Epithelial cell of prostate (primary cell): ENCODE results near the gene PAWR.

ENCODE experiments used
- DNase-seq: peaks from one replicate; pipeline ENCODE4 v3.0.0-alpha.2; 2011; ENCODE audit warnings: low read depth, low spot score
- H3K27ac ChIP-seq: fragments of 450-650 bp; 2 replicates; pipeline ENCODE4 v1.5.1; 2017; ENCODE audit warnings: mild to moderate bottlenecking

Gene PAWR

GRCh38 chr12:79690638-79691510, at the start of gene PAWR:
PAWR (minus strand) TSS chr12:79690964; CDS start chr12:79690244, 720 bp downstream.
- DNase-seq: no peak
- H3K27ac ChIP-seq: peak within 1 kb of the TSS; percentile 99

- DNase-seq: peak; percentile 2
- H3K27ac ChIP-seq: no peak overlapping the region
Measured at GRCh38 chr12:79737875-79738718, 47.3 kb upstream of the PAWR start.

DNA sequence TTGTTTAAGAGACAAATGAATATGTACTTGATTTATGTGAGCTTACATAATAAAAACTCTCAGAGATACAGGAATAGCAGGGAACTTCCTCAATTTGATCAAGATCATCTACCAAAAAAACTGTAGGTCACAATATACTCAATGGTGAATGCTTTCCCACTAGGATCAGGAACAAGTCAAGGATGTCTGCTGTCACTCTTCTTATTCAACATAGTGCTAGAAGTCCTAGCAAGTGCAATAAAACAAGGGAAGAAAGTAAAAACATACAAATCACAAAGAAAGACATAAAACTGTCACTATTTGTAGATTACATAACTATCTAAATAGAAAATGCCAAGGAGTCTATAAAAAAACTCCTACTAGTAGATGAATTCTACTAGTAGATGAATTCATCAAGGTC, 41.9 kb upstream of the PAWR start:
- DNase-seq: no peak
- no peak overlapping the region for H3K27ac ChIP-seq

GRCh38 chr12:79725987-79726386, 35.2 kb upstream of the PAWR start:
- H3K27ac ChIP-seq: peak overlapping the region; percentile 54
- DNase-seq: peak; percentile 48

DNA sequence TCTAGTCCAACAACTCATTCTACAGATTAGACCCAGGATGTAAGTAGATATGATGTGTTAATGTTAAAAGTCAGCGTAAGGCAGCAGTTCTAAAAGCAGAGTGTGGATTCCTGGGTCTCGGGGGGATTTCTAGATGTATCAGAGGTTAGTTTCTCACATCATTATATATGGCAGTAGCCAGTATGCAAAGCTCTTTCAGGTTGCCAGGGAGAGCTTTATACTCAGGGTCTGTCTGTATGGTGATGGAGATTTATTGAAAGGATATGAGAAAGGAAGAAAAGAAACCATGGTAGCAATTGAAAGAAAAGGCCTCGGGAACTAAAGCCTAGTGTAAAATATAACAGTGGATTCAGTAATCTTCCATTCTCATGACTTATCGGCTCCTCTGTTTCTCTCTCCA, 26.2 kb upstream of the PAWR start:
- H3K27ac ChIP-seq: no peak overlapping the region
- no peak for DNase-seq

DNA sequence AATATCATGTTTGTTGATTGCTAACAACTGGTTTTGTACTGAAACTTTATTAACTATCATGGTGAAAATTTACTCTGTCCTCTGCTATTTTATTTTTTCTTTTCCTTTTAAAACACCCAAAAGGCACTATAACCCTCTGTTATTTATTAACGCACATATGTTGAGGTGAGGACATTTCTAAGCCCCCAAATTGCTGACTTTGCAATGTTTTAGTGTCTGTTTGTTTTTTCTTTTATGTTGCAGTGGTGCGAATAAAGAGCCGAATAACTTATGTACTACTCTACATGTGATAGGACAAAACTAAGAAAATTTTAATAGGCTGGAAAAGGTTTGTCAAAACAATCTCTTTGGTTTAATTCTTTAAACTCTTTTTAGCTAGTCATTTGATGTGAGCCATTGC, 24.5 kb upstream of the PAWR start:
- H3K27ac ChIP-seq: no peak overlapping the region
- DNase-seq: no peak

- no peak for DNase-seq
- no peak overlapping the region for H3K27ac ChIP-seq
Measured at GRCh38 chr12:79710707-79711483, 20.1 kb upstream of the PAWR start.

DNA sequence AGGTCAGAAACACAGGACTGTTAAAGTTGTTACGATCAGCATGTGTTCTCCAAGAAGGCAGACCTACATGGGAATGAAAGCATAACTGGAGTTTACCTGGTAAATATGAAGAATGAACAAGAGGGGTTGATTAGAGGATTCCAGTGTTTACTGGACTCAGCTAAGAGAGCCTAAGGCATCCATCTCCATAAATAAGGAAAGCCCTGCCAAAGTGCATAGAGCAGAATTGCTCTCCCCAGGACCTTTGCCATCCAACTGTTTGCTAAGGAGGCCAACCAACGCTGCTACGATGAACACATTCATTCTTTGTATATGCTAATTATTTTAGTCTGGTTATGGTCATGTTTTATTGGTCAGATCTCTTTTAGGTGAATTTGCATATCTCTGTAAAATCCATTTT, 17.1 kb upstream of the PAWR start:
- H3K27ac ChIP-seq: no peak overlapping the region
- DNase-seq: no peak

- peak overlapping the region; percentile 68 for H3K27ac ChIP-seq
- peak; percentile 80 for DNase-seq
Measured at GRCh38 chr12:79706676-79707075, 15.9 kb upstream of the PAWR start.

DNA sequence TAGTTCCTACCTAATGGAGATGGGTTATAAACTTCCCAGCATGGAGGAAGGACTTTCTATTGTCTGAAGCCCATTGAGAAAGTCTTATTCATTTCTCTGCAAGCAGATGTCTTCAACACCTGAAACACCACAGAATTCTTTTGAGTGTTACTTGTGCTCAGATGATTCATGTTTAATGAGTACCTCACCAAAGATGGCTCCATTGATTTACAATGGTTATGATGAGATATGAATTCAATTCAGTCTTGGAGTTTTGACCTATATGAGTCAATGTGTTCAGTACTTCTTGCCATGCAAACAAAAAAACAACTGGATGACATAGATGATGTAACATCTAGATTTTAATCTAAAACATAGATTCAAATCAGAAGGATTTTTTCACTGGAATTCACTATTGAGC, 15.4 kb upstream of the PAWR start:
- peak; percentile 92 for DNase-seq
- peak overlapping the region; percentile 68 for H3K27ac ChIP-seq

DNA sequence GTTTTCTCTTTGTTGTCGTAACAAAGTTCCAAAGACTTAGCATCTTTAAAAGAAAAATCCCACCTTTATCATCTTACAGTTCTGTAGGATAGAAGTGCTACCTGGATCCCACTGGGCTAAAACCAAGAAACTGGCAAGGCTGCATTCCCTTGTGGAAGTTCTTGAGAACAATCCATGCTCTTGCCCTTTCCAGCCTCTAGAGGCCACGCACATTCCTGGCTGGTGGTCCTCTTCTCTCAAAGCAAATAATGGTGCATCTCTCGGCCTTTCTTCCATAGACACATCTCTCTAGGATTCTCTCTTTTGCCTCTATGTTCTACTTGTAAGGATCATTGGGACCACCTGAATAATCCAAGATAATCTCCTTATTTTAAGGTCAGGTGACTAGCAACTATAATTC, 8.2 kb upstream of the PAWR start:
- no peak for DNase-seq
- no peak overlapping the region for H3K27ac ChIP-seq

DNA sequence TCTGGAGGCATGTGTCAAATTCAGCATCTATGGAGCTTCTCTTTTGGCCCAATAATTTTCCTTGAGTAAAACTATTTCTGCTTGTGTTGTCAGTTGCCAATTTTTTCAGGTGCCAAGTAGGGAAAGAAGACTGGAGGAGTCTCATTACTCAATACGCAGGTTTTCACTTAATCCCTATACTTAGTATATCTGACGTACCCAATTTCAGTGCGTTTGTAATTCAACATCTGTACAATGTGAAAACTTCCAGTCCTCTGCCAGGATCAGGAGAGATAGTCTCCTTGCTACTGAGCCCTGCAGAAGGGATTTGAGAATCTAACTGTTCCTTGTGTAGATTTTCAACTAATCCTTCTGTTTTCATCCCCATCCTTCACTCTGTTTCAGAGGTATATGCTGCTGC, 5.7 kb upstream of the PAWR start:
- no peak overlapping the region for H3K27ac ChIP-seq

GRCh38 chr12:79692860-79693577, 2.3 kb upstream of the PAWR start:
- no peak for DNase-seq
- H3K27ac ChIP-seq: peak overlapping the region; percentile 99

More for the DNA sequence above, 5.7 kb upstream of the PAWR start:
- no peak for DNase-seq

GRCh38 chr12:79691511-79692248, 916 bp upstream of the PAWR start:
- DNase-seq: no peak
- H3K27ac ChIP-seq: peak overlapping the region; percentile 99

DNA sequence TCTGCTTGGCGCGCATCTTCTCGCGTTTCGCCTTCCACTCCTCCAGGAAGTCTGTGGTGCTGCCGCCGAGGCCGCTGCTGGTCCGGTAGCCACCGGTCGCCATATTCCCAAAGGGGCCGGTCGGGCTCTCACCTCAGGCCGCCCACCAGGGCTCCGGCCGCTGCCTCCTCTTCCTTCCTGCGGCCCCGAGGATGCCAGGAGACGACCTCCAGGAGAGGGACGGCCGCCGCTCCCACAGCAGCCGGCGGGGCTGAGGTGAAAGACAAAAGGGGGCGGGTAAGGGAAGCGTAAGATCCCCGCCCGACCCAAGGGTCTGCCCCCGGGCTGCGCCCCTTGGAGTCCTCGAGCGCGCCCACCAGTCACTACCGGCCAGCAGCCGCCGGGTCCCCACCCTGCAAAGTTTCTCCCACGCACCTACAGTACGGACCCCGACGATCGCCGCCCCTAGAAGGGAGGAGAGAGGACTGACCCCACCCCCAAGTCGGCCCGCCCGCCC, 574 bp downstream of the PAWR start:
- peak overlapping the region; percentile 99 for H3K27ac ChIP-seq
- DNase-seq: no peak

- peak overlapping the region; percentile 99 for H3K27ac ChIP-seq
- no peak for DNase-seq
Measured at GRCh38 chr12:79689477-79690141, 1.2 kb downstream of the PAWR start.

GRCh38 chr12:79689061-79689476, 1.7 kb downstream of the PAWR start:
- no peak for DNase-seq
- peak overlapping the region; percentile 99 for H3K27ac ChIP-seq

DNA sequence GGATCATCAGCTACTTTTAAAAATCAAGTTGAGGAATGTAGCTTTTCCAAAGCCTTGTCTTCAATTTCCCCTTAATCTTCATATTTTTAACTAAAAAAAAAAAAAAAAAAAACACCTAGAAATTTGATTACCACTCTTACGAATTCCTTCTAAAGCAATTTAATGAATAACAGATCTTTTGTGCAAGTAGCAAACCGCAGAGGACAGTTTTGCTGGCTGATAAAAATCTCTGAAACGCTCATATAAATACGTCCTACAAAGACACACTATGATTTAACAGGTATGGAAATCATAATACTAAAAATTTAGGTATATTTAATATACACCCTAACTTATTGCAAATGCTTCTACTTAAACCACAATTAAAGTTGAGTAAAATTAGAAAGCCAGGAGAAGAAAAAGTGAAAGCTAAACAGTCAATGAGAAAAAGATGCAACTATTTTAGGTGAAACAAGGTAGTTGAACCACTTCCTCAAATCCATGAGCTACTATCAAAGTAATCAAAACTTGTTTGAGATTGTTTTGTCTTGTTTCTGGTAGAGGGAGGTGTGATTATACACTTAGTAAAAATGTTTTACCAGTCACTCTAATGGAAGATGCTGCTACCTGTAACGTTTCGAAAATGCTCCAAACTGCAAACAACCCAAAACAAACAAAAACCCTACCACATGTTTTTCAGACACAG, 2.2 kb downstream of the PAWR start:
- no peak for DNase-seq
- peak overlapping the region; percentile 99 for H3K27ac ChIP-seq
